CD14-positive monocyte (primary cell): ENCODE measurements around the gene CR2. TPM values are rescaled to one million over a fixed set of nuclear protein-coding genes. Genes with fewer than 3 reads are reported as not detected.
A peak's percentile ranks its signal among the peaks of the same experiment; 100 is the strongest.

ENCODE experiments used
- DNase-seq, 3 donors: peaks; one replicate each; pipeline ENCODE4 v3.0.0-alpha.2; 2011 to 2022
- H2AFZ ChIP-seq: 2 replicates; pipeline ENCODE4 v1.6.0; 2012; ENCODE audit warnings: mild to moderate bottlenecking, low read depth, low read length, inconsistent platforms; ENCODE audit not compliant: insufficient read depth, poor library complexity, severe bottlenecking
- H3K27ac ChIP-seq, 2 donors: 1 replicate in 1 of 2; 2 replicates in 1 of 2; pipeline ENCODE4 v1.5.1; 2012 to 2013; ENCODE audit warnings: low read length in 2 of 2, control low read depth in 1 of 2, inconsistent platforms in 1 of 2, low read depth in 1 of 2, mild to moderate bottlenecking in 1 of 2
- H3K27me3 ChIP-seq, 2 donors: one replicate each; pipeline versions ENCODE4 v1.6.0 to v1.6.1; 2011 to 2013; ENCODE audit warnings: low read length in 2 of 2; ENCODE audit not compliant: control insufficient read depth in 2 of 2, insufficient read depth in 2 of 2
- H3K36me3 ChIP-seq, 2 donors: replicated peaks in 1 of 2; 1 replicate in 1 of 2; 2 replicates in 1 of 2; pipeline versions ENCODE4 v1.5.1 to v1.6.1; 2012 to 2013; ENCODE audit warnings: low read length in 2 of 2, control low read depth in 1 of 2, inconsistent platforms in 1 of 2, mild to moderate bottlenecking in 1 of 2; ENCODE audit not compliant: insufficient read depth in 2 of 2, control insufficient read depth in 1 of 2
- H3K4me1 ChIP-seq, 2 donors: 1 replicate in 1 of 2; 2 replicates in 1 of 2; pipeline versions ENCODE4 v1.5.1 to v1.6.1; 2012 to 2013; ENCODE audit warnings: low read length in 2 of 2, control low read depth in 1 of 2, inconsistent platforms in 1 of 2, mild to moderate bottlenecking in 1 of 2, moderate library complexity in 1 of 2; ENCODE audit not compliant: insufficient read depth in 2 of 2, control insufficient read depth in 1 of 2
- H3K4me2 ChIP-seq: replicated peaks from 2 replicates; pipeline ENCODE3; 2012; ENCODE audit warnings: low read length, moderate library complexity, mild to moderate bottlenecking; ENCODE audit not compliant: poor library complexity, severe bottlenecking; ENCODE audit errors: extremely low read depth
- H3K4me3 ChIP-seq, 3 experiments: fragments of 200-600 bp in 1 of 3; sonication (generic) in 1 of 3; replicated peaks in 1 of 3; 1 replicate in 2 of 3; 2 replicates in 1 of 3; pipeline ENCODE4 v1.5.1; 2011 to 2013; ENCODE audit warnings: low read length in 3 of 3, mild to moderate bottlenecking in 3 of 3, control low read depth in 2 of 3, low read depth in 2 of 3, inconsistent platforms in 1 of 3, moderate library complexity in 1 of 3
- H3K79me2 ChIP-seq: 2 replicates; pipeline ENCODE4 v1.6.0; 2012; ENCODE audit warnings: mild to moderate bottlenecking, control low read depth, inconsistent platforms, low read length, moderate library complexity; ENCODE audit not compliant: insufficient read depth
- H3K9ac ChIP-seq: 2 replicates; pipeline ENCODE4 v1.6.0; 2017; ENCODE audit warnings: low read length, mild to moderate bottlenecking; ENCODE audit not compliant: insufficient read depth, poor library complexity, severe bottlenecking
- H3K9me3 ChIP-seq, 2 donors: replicated peaks in 1 of 2; 1 replicate in 1 of 2; 2 replicates in 1 of 2; pipeline versions ENCODE4 v1.5.1 to v1.6.1; 2012 to 2013; ENCODE audit warnings: low read length in 2 of 2, control low read depth in 1 of 2; ENCODE audit not compliant: control insufficient read depth in 1 of 2, insufficient read depth in 1 of 2
- H4K20me1 ChIP-seq: 2 replicates; pipeline ENCODE4 v1.6.0; 2012; ENCODE audit warnings: mild to moderate bottlenecking, low read length, control low read depth, moderate library complexity; ENCODE audit not compliant: insufficient read depth
- H3K27ac Mint-ChIP-seq, 7 donors: one replicate each; pipeline ENCODE4 v1.8.0; 2020; ENCODE audit warnings: mild to moderate bottlenecking in 7 of 7, mixed read lengths in 7 of 7, moderate library complexity in 6 of 7, inconsistent platforms in 2 of 7
- H3K27me3 Mint-ChIP-seq, 3 donors: one replicate each; pipeline ENCODE4 v1.8.0; 2021 to 2022; ENCODE audit warnings: low read depth in 3 of 3, mild to moderate bottlenecking in 3 of 3, mixed read lengths in 3 of 3, moderate library complexity in 3 of 3, inconsistent platforms in 1 of 3
- H3K36me3 Mint-ChIP-seq, 2 donors: one replicate each; pipeline ENCODE4 v1.8.0; 2020; ENCODE audit warnings: mixed read lengths in 2 of 2, inconsistent platforms in 1 of 2, mild to moderate bottlenecking in 1 of 2
- H3K4me1 Mint-ChIP-seq: one replicate; pipeline ENCODE4 v1.8.0; 2020; ENCODE audit warnings: mild to moderate bottlenecking, mixed read lengths
- H3K4me3 Mint-ChIP-seq, 2 donors: one replicate each; pipeline ENCODE4 v1.8.0; 2020; ENCODE audit warnings: mild to moderate bottlenecking in 2 of 2, mixed read lengths in 2 of 2, moderate library complexity in 1 of 2
- H3K9me3 Mint-ChIP-seq, 7 donors: one replicate each; pipeline ENCODE4 v1.8.0; 2020 to 2022; ENCODE audit warnings: mixed read lengths in 7 of 7, mild to moderate bottlenecking in 6 of 7, moderate library complexity in 6 of 7, inconsistent platforms in 2 of 7
- CTCF ChIP-seq: fragments of 200-600 bp; IDR thresholded peaks from one replicate; pipeline ENCODE4 v1.8.0; 2022; ENCODE audit warnings: antibody characterized with exemption, mild to moderate bottlenecking
- WGBS: methylation state at CpG from one replicate; pipeline ENCODE4 v1.1.5; 2013; ENCODE audit warnings: missing lambda C conversion rate; ENCODE audit not compliant: insufficient coverage; 5-methylcytosine and 5-hydroxymethylcytosine counted together
- intact Hi-C, 2 donors: fragments of 100-400 bp; cut with micrococcal nuclease; formaldehyde crosslinking; loops; one replicate each; pipeline versions ENCODE4 v1.15.0 to v1.15.1; 2023
- polyA plus RNA-seq, 3 donors: library from polyadenylated mRNA; depleted of rRNA in 1 of 3; unstranded in 2 of 3; stranded (reverse) in 1 of 3; fragments of 300-500 nt in 2 of 3; fragments of >200 nt in 1 of 3; fragmentation: Illumina TruSeq in 2 of 3; gene quantifications; 1 replicate in 2 of 3; 2 replicates in 1 of 3; pipeline ENCODE4 v1.2.3, GENCODE V29; 2012 to 2021

CR2 gene
- polyA plus RNA-seq, 3 donors, result 0.05 to 0.28 (median 0.08) TPM

- Mint-ChIP-seq H3K27ac (no peak overlapping the region), H3K4me3 (no peak overlapping the region)
- no peak overlapping the region for H3K27ac ChIP-seq
Observed at GRCh38 chr1:207440626-207441025, 13.5 kb upstream of the CR2 start.

GRCh38 chr1:207444514-207445217 lies 9.5 kb upstream of the CR2 start:
- H3K27me3 Mint-ChIP-seq, result peaks cover 8 to 10% (median 9%) of the 10 kb centered on the region in 3 donors
- H3K9me3 Mint-ChIP-seq, result no peaks in the 10 kb centered on the region
- no peak for DNase-seq
- H3K36me3 ChIP-seq, result no peaks in the 10 kb centered on the region
- TF ChIP-seq CTCF, result no peak
- H3K27ac ChIP-seq, result no peak overlapping the region
- no peaks in the 10 kb centered on the region for H3K79me2 ChIP-seq
- H3K27me3 ChIP-seq, result peaks cover under 1 to 3% of the 10 kb centered on the region in 2 donors
- H3K9me3 ChIP-seq, result no peaks in the 10 kb centered on the region
- no peak overlapping the region for H3K4me3 ChIP-seq
- no peaks in the 10 kb centered on the region for H3K4me1 ChIP-seq
- H3K27ac Mint-ChIP-seq, result peak overlapping the region in 1 of 7 donors; percentile 67
- H3K36me3 Mint-ChIP-seq, result no peaks in the 10 kb centered on the region
- H3K4me3 Mint-ChIP-seq, result no peak overlapping the region
- intact Hi-C loops, result no loop called here
- WGBS, result no CpG with 5 or more reads among the region's 5 CpGs
- H3K4me1 Mint-ChIP-seq, result peaks cover 2% of the 10 kb centered on the region
- no peak overlapping the region for H2AFZ ChIP-seq
- no peak overlapping the region for H3K4me2 ChIP-seq
- H3K9ac ChIP-seq, result no peak overlapping the region
- no peaks in the 10 kb centered on the region for H4K20me1 ChIP-seq

More at GRCh38 chr1:207440626-207441025, 13.5 kb upstream of the CR2 start:
- no peaks in the 10 kb centered on the region for H3K79me2 ChIP-seq
- WGBS, result no CpG with 5 or more reads among the region's 2 CpGs
- H3K4me3 ChIP-seq, result no peak overlapping the region
- TF ChIP-seq CTCF, result no peak
- no peaks in the 10 kb centered on the region for H3K27me3 ChIP-seq
- Mint-ChIP-seq H3K27me3 (peaks cover 2 to 7% (median 3%) of the 10 kb centered on the region in 3 donors), H3K36me3 (no peaks in the 10 kb centered on the region), H3K9me3 (peaks cover 0 to 2% (median 0%) of the 10 kb centered on the region in 7 donors), H3K4me1 (peaks cover 2% of the 10 kb centered on the region)
- H3K4me2 ChIP-seq, result no peak overlapping the region
- H3K9ac ChIP-seq, result no peak overlapping the region
- no peak for DNase-seq
- H4K20me1 ChIP-seq, result no peaks in the 10 kb centered on the region
- no peaks in the 10 kb centered on the region for H3K9me3 ChIP-seq
- H2AFZ ChIP-seq, result no peak overlapping the region
- intact Hi-C loops, result no loop called here
- no peaks in the 10 kb centered on the region for H3K4me1 ChIP-seq
- no peaks in the 10 kb centered on the region for H3K36me3 ChIP-seq
